HG03521 (cell line): ENCODE results near the gene AP1G1.
"Not testable (repeated sequence)": the region's sequence is repeated elsewhere in the genome, so short reads cannot be mapped to it uniquely, and the experiment has no call there.

Experiments
- ATAC-seq: cut with Tn5 transposase; IDR thresholded peaks from one replicate; pipeline ENCODE4 v1.9.1; 2021; ENCODE audit warnings: mild to moderate bottlenecking, moderate library complexity; ENCODE audit not compliant: unreplicated experiment

AP1G1 gene

GRCh38 chr16:71811261-71811803, 2.7 kb upstream of the AP1G1 start:
- ATAC-seq, result no peak

- not testable (repeated sequence) for ATAC-seq
These were observed 1.5 kb upstream of the AP1G1 start for GRCh38 chr16:71810155-71810530.

- peak; percentile 28 for ATAC-seq
These were observed 585 bp downstream of the AP1G1 start for GRCh38 chr16:71807905-71808592.

GRCh38 chr16:71803305-71803690, 5.3 kb downstream of the AP1G1 start:
- ATAC-seq, result no peak

- ATAC-seq, result no peak
These were observed 12.0 kb downstream of the AP1G1 start for GRCh38 chr16:71796501-71797097.

- no peak for ATAC-seq
These were observed 13.7 kb downstream of the AP1G1 start for GRCh38 chr16:71794943-71795342.

GRCh38 chr16:71794018-71794417, 14.6 kb downstream of the AP1G1 start:
- no peak for ATAC-seq

GRCh38 chr16:71792176-71792575, 16.5 kb downstream of the AP1G1 start:
- ATAC-seq, result no peak

GRCh38 chr16:71790329-71790728, 18.3 kb downstream of the AP1G1 start:
- not testable (repeated sequence) for ATAC-seq

- no peak for ATAC-seq
These were observed 19.5 kb downstream of the AP1G1 start for GRCh38 chr16:71789136-71789535.

GRCh38 chr16:71788578-71788977, 20.1 kb downstream of the AP1G1 start:
- no peak for ATAC-seq

- ATAC-seq, result not testable (repeated sequence)
These were observed 23.5 kb downstream of the AP1G1 start for GRCh38 chr16:71785143-71785542.

- no peak for ATAC-seq
These were observed 24.5 kb downstream of the AP1G1 start for GRCh38 chr16:71784093-71784492.

- ATAC-seq, result no peak
These were observed 26.9 kb downstream of the AP1G1 start for GRCh38 chr16:71781741-71782140.

- no peak for ATAC-seq
These were observed 28.0 kb downstream of the AP1G1 start for GRCh38 chr16:71780521-71781089.

GRCh38 chr16:71778780-71779179, 29.9 kb downstream of the AP1G1 start:
- ATAC-seq, result no peak

GRCh38 chr16:71777329-71777728, 31.3 kb downstream of the AP1G1 start:
- ATAC-seq, result no peak

- no peak for ATAC-seq
These were observed 32.7 kb downstream of the AP1G1 start for GRCh38 chr16:71775949-71776348.

GRCh38 chr16:71771571-71771970, 37.1 kb downstream of the AP1G1 start:
- no peak for ATAC-seq

GRCh38 chr16:71769222-71769621, 39.4 kb downstream of the AP1G1 start:
- ATAC-seq, result no peak

GRCh38 chr16:71767060-71767900, 41.4 kb downstream of the AP1G1 start:
- no peak for ATAC-seq
